Left lung (tissue), 14 donors: ENCODE data around the gene OR2B3. TPM values are rescaled to one million over a fixed set of nuclear protein-coding genes. Genes with fewer than 3 reads are reported as not detected.
"Not testable (repeated sequence)": the region's sequence is repeated elsewhere in the genome, so short reads cannot be mapped to it uniquely, and the experiment has no call there.

Experiments
- ATAC-seq: fragments of 200-7000 bp; cut with Tn5 transposase; one replicate; pipeline ENCODE4 v1.9.1; 2020; ENCODE audit warnings: moderate library complexity
- DNase-seq, 4 donors: peaks; one replicate each; pipeline ENCODE4 v3.0.0-alpha.2; 2013 to 2020
- H3K27ac ChIP-seq, 2 donors: fragments of 200-600 bp; sonication (generic) in 1 of 2; one replicate each; pipeline versions ENCODE4 v1.5.0 to v1.8.0; 2020 to 2021
- H3K27me3 ChIP-seq, 2 donors: fragments of 200-600 bp; sonication (generic) in 1 of 2; one replicate each; pipeline versions ENCODE4 v1.5.0 to v1.8.0; 2020 to 2021
- H3K36me3 ChIP-seq, 2 donors: fragments of 200-600 bp; sonication (generic) in 1 of 2; one replicate each; pipeline versions ENCODE4 v1.5.0 to v1.8.0; 2020 to 2021
- H3K4me1 ChIP-seq, 2 donors: fragments of 200-600 bp; one replicate each; pipeline ENCODE4 v1.8.0; 2021
- H3K4me3 ChIP-seq, 2 donors: fragments of 200-600 bp; sonication (generic) in 1 of 2; one replicate each; pipeline versions ENCODE4 v1.5.0 to v1.8.0; 2020 to 2021; ENCODE audit warnings: mild to moderate bottlenecking in 1 of 2
- H3K9me3 ChIP-seq, 2 donors: fragments of 200-600 bp; sonication (generic) in 1 of 2; one replicate each; pipeline versions ENCODE4 v1.5.0 to v1.8.0; 2020 to 2021
- intact Hi-C, 2 donors: fragments of 100-400 bp; cut with DNase I; formaldehyde crosslinking; loops; one replicate each; pipeline versions ENCODE4 v1.11.2 to v1.14.2; 2022
- long read RNA-seq, 12 donors: library from polyadenylated mRNA in 2 of 12; unstranded in 2 of 12; transcript quantifications; one replicate each; pipeline ENCODE4 v2.0.0 and lab custom pipeline, GENCODE V29; 2019 to 2026
- polyA plus RNA-seq, 6 donors: library from polyadenylated mRNA; unstranded; fragments of 120-200 nt; gene quantifications; one replicate each; pipeline ENCODE4 v1.2.1, GENCODE V29; 2013; ENCODE audit not compliant: insufficient read length in 6 of 6
- total RNA-seq, 2 donors: library from RNA; stranded (reverse); fragmentation: NEBNext Ultra II Directional; extraction: Animal tissue kit (Norgen Biotek cat#: 25700); gene quantifications; one replicate each; pipeline ENCODE4 v1.2.1, GENCODE V29; 2021
- TF ChIP-seq, protein P1 (sequence below), 2 donors: fragments of 200-600 bp; sonication (generic) in 1 of 2; IDR thresholded peaks; one replicate each; pipeline versions ENCODE4 v1.5.0 to v1.8.0; 2021; ENCODE audit warnings: antibody characterized with exemption in 2 of 2
- donor health status: DM: no; HTN: yes; CAD: no.
- donor health status: DM: no; HTN: no; CAD: no.

Gene OR2B3, protein sequence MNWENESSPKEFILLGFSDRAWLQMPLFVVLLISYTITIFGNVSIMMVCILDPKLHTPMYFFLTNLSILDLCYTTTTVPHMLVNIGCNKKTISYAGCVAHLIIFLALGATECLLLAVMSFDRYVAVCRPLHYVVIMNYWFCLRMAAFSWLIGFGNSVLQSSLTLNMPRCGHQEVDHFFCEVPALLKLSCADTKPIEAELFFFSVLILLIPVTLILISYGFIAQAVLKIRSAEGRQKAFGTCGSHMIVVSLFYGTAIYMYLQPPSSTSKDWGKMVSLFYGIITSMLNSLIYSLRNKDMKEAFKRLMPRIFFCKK
- total RNA-seq (not detected), polyA plus RNA-seq (not detected)
- long read RNA-seq, donor 1, result 0 reads
- long read RNA-seq, donor 2, result 0 reads
- long read RNA-seq, donor 3, result 0 reads
- long read RNA-seq, donor 4, result 0 reads
- long read RNA-seq, donor 5, result 0 reads
- long read RNA-seq, donor 6, result 0 reads
- long read RNA-seq, donor 7, result 0 reads
- long read RNA-seq, donor 8, result 0 reads
- long read RNA-seq, donor 9, result 0 reads
- long read RNA-seq, donor 10, result 0 reads
- long read RNA-seq, donor 11, result 0 reads
- long read RNA-seq, donor 12, result 0 reads

- Histone ChIP-seq H3K27ac (no peak within 1 kb of the TSS), H3K4me1 (no peaks in the 10 kb centered on the region), H3K9me3 (no peaks in the 10 kb centered on the region), H3K27me3 (no peaks in the 10 kb centered on the region), H3K4me3 (no peak within 1 kb of the TSS), H3K36me3 (no peaks in the 10 kb centered on the region)
- TF ChIP-seq, protein P1, sequence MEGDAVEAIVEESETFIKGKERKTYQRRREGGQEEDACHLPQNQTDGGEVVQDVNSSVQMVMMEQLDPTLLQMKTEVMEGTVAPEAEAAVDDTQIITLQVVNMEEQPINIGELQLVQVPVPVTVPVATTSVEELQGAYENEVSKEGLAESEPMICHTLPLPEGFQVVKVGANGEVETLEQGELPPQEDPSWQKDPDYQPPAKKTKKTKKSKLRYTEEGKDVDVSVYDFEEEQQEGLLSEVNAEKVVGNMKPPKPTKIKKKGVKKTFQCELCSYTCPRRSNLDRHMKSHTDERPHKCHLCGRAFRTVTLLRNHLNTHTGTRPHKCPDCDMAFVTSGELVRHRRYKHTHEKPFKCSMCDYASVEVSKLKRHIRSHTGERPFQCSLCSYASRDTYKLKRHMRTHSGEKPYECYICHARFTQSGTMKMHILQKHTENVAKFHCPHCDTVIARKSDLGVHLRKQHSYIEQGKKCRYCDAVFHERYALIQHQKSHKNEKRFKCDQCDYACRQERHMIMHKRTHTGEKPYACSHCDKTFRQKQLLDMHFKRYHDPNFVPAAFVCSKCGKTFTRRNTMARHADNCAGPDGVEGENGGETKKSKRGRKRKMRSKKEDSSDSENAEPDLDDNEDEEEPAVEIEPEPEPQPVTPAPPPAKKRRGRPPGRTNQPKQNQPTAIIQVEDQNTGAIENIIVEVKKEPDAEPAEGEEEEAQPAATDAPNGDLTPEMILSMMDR (IDR thresholded peaks at IDR 0.05), result no peak
- DNase-seq (no peak), ATAC-seq (no peak)
- intact Hi-C loops, result no loop called here
Measured at GRCh38 chr6:29087213-29087612, at the start of gene OR2B3. Gene OR2B3, minus strand, starts transcription at chr6:29087313. Its CDS starts 65 bp downstream, at chr6:29087248.

GRCh38 chr6:29131691-29132090 lies 44.6 kb upstream of the OR2B3 start:
- Histone ChIP-seq H3K4me1 (no peaks in the 10 kb centered on the region), H3K27ac (no peak overlapping the region), H3K4me3 (no peak overlapping the region), H3K36me3 (no peaks in the 10 kb centered on the region), H3K27me3 (no peaks in the 10 kb centered on the region), H3K9me3 (no peaks in the 10 kb centered on the region)
- TF ChIP-seq, protein P1 (IDR thresholded peaks at IDR 0.05), result no peak
- no peak for ATAC-seq
- no peak for DNase-seq
- intact Hi-C loops, result no loop called here

GRCh38 chr6:29130644-29131043 lies 43.5 kb upstream of the OR2B3 start:
- ATAC-seq, result no peak
- no peaks in the 10 kb centered on the region for H3K27me3 ChIP-seq
- peak in 1 of 4 donors; percentile 28 for DNase-seq
- no peaks in the 10 kb centered on the region for H3K36me3 ChIP-seq
- TF ChIP-seq, protein P1 (IDR thresholded peaks at IDR 0.05), result no peak
- no peaks in the 10 kb centered on the region for H3K4me1 ChIP-seq
- no peaks in the 10 kb centered on the region for H3K9me3 ChIP-seq
- no peak overlapping the region for H3K27ac ChIP-seq
- no peak overlapping the region for H3K4me3 ChIP-seq
- intact Hi-C loops, result no loop called here

GRCh38 chr6:29129326-29130012 lies 42.4 kb upstream of the OR2B3 start:
- Histone ChIP-seq H3K36me3 (no peaks in the 10 kb centered on the region), H3K9me3 (no peaks in the 10 kb centered on the region), H3K27ac (no peak overlapping the region), H3K4me3 (no peak overlapping the region), H3K4me1 (no peaks in the 10 kb centered on the region), H3K27me3 (no peaks in the 10 kb centered on the region)
- DNase-seq (peak in 1 of 4 donors; percentile 65), ATAC-seq (no peak)
- intact Hi-C loops, result no loop called here
- TF ChIP-seq, protein P1 (IDR thresholded peaks at IDR 0.05), result no peak

GRCh38 chr6:29114964-29115363 lies 27.9 kb upstream of the OR2B3 start:
- H3K36me3 ChIP-seq, DNase-seq, H3K27me3 ChIP-seq, ATAC-seq, H3K9me3 ChIP-seq, H3K27ac ChIP-seq, H3K4me1 ChIP-seq, H3K4me3 ChIP-seq, intact Hi-C loops: not testable (repeated sequence)
